ENCODE measurements around the gene CNTNAP2.
A peak's percentile ranks its signal among the peaks of the same experiment; 100 is the strongest.
"Not testable (repeated sequence)": the region's sequence is repeated elsewhere in the genome, so short reads cannot be mapped to it uniquely, and the experiment has no call there.

Gene CNTNAP2

DNA sequence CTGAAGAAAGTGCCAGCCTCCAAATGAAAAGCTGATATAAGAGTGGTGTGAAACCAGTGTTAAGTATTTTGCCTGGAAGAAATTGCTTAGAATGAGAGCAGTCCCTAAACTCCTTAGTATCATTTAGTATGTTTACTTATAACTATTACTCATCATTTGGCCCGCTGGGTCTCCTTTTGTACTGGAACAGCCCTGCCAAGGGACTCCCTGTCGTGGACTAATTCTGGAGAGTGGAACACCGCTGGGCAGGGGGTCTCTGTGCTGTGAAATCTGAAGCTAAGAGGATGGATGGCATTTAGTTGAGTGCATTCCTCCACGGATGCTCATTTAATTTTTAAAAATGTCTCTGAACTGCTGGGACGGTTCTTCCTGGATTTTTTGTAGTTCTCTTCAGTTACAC, 1584.1 kb downstream of the CNTNAP2 start:
- no peak for DNase-seq

- DNase-seq = no peak
Measured at GRCh38 chr7:147707926-147708325, 1591.3 kb downstream of the CNTNAP2 start.

GRCh38 chr7:147708871-147709270, 1592.3 kb downstream of the CNTNAP2 start:
- peak in 1 of 2 experiments; percentile 27 for DNase-seq

- no peak for DNase-seq
Measured at GRCh38 chr7:147711447-147711846, 1594.8 kb downstream of the CNTNAP2 start.

GRCh38 chr7:147721962-147722830, 1605.6 kb downstream of the CNTNAP2 start:
- no peak for DNase-seq

GRCh38 chr7:147723536-147723935, 1606.9 kb downstream of the CNTNAP2 start:
- no peak for DNase-seq

DNA sequence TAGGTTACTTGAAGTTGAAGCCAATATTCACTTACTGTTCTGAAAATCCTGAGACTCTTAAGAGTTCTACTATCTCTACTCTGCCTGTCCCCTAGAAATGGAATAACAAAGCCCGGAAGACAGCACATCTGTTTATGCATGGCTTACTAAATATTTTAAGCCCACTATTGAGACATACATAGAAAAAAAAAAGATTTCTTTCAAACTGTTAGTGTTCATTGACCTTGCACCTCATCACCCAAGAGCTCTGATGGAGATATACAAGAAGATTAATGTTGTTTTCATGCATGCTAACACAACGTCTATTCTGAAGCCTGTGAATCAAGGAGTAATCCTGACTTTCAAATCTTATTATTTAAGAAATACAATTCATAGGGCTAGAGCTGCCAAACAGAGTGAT, 1614.7 kb downstream of the CNTNAP2 start:
- no peak for DNase-seq

- DNase-seq = not testable (repeated sequence)
Measured at GRCh38 chr7:147737559-147738214, 1621.1 kb downstream of the CNTNAP2 start.

- no peak for DNase-seq
Measured at GRCh38 chr7:147742301-147742700, 1625.7 kb downstream of the CNTNAP2 start.

- peak; percentile 73 to 94 for DNase-seq
Measured at GRCh38 chr7:147756300-147756699, 1639.7 kb downstream of the CNTNAP2 start.

DNA sequence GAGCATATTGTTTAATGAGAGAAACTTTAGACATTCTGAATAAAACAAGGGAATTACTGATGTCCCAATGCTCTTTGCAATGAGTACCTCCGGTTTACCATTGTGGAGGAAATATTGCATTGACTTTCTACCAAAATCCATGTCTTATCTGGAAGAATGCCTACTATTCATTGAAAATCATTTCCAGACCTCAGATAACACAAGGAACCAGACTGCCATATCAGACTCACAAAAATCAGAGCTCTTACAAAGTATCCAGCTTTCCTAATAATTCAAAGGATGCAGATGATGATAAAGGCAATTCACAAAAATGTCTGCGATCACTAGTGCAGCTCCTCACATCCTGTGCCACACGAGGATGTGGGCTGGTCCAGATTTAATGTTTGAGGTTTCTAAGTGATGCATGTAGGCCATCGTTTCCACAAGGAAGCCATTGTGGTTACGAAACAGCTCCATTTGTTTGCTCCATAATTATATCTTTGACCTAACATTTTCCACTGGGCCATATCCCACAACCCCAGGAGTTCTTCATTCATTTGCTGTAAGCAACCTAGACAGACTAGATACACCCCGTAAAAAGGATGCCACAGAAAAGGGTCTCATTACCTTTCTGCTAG, 1642.8 kb downstream of the CNTNAP2 start:
- no peak for DNase-seq

DNA sequence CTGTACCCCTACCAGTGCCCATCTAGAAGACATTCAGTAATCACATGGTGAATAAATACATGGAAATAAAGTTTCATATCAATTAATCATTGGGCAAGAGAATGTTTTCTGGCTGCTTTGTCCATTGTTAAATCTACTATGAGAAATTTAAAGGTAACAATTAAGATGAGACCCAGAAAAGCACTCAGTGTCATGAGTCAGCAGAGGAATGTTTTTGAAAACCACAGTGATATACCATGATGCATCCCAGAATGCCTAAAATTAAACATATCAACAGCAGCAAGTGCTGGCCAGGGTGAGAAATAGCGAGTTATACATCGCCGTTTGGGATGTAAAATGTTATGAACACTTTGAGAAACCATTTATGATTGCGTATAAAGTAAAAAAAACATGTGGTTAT, 1648.7 kb downstream of the CNTNAP2 start:
- no peak for DNase-seq

DNA sequence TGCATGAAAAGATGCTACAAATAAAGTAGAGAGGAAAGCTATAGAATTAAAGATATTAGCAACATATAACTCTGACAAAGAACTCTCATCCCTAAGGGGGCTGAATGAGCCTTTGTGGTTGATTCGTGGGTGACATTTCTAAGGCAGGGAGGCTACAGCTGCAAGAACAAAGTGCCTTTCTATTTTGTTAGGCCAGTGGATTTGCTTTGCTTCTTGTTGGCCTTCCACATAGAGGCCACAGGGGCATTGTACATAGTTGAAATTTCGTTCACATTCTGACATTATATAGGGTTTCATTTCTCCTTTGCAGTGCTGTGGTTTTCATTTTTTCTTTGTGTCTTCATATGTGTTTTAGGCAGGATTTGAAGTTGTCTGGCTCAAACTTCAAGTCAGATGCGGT, 1654.7 kb downstream of the CNTNAP2 start:
- no peak for DNase-seq

DNA sequence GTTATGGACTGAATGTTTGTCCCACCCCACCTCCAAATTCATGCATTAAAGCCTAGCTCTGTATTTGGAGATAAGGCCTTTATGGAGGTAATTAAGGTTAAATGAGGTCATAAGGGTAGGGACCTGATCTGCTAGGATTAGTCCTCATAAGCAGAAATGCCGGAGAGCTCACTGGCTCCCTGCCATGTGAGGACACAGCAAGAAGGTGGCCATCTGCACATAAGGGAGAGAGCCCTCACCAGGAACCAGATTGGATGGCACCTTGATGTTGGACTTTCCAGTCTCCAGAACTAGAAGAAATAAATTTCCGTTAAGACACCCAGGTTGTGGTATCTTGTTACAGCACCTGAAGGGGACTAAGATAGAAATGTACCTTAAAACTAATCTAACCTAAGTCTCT, 1657.9 kb downstream of the CNTNAP2 start:
- peak; percentile 19 to 68 for DNase-seq

GRCh38 chr7:147775516-147776284, 1659.1 kb downstream of the CNTNAP2 start:
- DNase-seq = peak in 1 of 2 experiments; percentile 16

DNA sequence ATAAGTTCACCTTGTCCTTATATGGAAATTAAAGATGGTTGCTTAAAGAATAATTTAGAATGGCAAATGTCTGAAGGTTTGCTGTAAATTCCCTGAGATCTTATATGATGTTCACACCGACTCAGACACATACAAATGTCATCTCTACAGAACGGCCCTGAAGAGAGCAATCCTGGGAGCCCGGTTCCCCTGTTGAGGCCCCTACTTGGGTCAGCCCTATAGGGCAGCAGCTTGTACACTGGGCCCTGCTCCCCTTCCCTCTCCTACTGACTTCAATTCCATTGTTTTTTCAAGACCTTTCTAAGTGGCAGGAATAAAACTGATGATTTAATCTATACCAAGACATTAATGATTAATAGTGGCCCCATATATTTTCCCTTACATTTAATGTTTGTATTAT, 1660.7 kb downstream of the CNTNAP2 start:
- no peak for DNase-seq

GRCh38 chr7:147779949-147780348, 1663.3 kb downstream of the CNTNAP2 start:
- no peak for DNase-seq

DNA sequence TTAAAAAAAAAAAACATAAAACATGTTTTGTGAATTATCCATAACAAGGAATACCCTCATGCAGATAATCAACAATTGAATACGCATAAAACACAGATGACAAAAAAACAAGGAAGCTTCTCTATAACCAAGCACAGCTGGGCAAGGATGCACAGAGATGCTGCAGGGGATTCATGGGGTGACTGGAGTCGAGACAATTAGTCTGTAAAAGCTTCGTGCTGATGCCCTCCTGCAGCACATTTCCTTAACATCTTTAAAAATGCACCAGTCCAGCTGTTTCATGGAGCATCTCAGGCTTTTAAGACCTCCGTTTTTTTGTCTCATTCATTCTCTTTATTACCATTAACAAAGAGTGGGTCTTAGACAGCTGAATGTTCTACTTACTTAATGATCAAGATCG, 1680.0 kb downstream of the CNTNAP2 start:
- no peak for DNase-seq

GRCh38 chr7:147798001-147798400, 1681.4 kb downstream of the CNTNAP2 start:
- peak in 1 of 2 experiments; percentile 4 for DNase-seq

- DNase-seq = not testable (repeated sequence)
Measured at GRCh38 chr7:147801762-147802161, 1685.2 kb downstream of the CNTNAP2 start.

DNA sequence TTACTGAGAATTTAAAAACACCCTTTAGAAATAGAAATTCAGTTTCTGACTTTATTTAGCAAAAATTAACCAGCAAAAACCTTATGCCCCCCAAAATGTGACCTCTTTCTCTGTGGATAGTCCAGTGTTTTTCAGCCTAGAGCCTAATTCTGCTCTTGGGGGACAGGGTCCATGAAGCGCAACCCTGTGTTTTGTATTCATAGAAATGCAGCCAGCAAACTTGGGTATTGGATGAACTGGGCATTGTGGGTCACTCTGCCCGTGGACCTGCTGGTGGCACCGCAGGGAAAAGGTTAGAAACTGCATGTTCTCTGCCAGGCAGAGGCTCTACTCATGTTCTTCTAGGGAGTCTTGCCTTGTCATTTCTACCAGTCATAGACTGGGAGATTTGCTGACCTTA, 1686.5 kb downstream of the CNTNAP2 start:
- DNase-seq = no peak

GRCh38 chr7:147803606-147804005, 1687.0 kb downstream of the CNTNAP2 start:
- DNase-seq = peak; percentile 90 to 95

DNA sequence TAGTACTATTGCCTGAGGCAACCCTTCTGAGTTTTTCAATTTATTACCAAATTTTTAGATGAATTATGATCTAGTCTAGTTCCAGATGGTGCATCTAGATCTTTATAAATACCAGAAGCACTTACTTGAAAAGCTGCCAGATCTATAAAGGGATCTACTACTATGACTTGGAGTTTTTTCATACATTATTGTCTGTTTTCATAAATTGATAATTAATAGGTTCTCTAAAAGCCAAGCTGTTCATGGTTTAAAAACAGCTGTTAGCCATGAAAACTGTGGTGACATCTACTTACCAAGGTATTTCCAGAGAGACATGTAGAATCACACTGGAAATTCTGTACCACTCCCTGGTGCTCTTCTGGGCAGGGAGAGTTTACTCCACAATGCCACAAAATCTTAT, 1687.4 kb downstream of the CNTNAP2 start:
- peak in 1 of 2 experiments; percentile 84 for DNase-seq

Data from NCI-H524 (cell line).